ENCODE data around the gene TSHZ2. TPM values are rescaled to one million over a fixed set of nuclear protein-coding genes. Genes with fewer than 3 reads are reported as not detected.

TSHZ2 gene
- total and polyA plus RNA-seq, 2 donors, result 6.5 to 35.0 TPM

DNA sequence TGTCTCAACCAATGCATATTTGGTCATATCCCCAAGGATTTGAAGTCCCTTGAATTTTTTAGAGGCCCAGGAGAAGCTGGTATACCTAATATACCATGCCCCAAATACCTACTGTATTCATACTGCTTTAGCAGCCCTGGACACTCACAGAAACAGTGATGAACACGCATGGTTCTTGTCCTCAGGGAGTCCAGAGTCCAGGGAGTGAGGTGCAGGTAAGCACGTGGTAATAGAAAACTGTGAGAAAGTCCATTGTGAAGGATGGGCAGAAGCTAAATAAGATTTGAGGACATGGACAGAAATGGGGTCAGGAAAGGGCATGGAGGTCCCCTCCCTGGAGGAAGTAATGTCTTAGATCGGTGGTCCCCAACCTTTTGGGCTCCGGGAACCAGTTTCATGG is 85.4 kb downstream of the TSHZ2 start:
- 98% methylated on average over 4 of the region's 4 CpGs for WGBS
- H3K27ac ChIP-seq (ENCODE audit: low read depth), result no peak overlapping the region
- no peaks in the 10 kb centered on the region for H3K4me1 ChIP-seq (ENCODE audit: insufficient read depth)
- no peaks in the 10 kb centered on the region for H3K36me3 ChIP-seq (ENCODE audit: insufficient read depth)
- no peak for DNase-seq (ENCODE audit: extremely low spot score)
- no peak overlapping the region for H3K4me3 ChIP-seq (ENCODE audit: low read depth, low read length)

GRCh38 chr20:53059848-53060247 is 87.7 kb downstream of the TSHZ2 start:
- H3K27ac ChIP-seq (ENCODE audit: low read depth), result no peak overlapping the region
- 74% methylated on average over 5 of the region's 5 CpGs for WGBS
- no peaks in the 10 kb centered on the region for H3K36me3 ChIP-seq (ENCODE audit: insufficient read depth)
- no peaks in the 10 kb centered on the region for H3K4me1 ChIP-seq (ENCODE audit: insufficient read depth)
- no peak for DNase-seq (ENCODE audit: extremely low spot score)
- H3K4me3 ChIP-seq (ENCODE audit: low read depth, low read length), result no peak overlapping the region

DNA sequence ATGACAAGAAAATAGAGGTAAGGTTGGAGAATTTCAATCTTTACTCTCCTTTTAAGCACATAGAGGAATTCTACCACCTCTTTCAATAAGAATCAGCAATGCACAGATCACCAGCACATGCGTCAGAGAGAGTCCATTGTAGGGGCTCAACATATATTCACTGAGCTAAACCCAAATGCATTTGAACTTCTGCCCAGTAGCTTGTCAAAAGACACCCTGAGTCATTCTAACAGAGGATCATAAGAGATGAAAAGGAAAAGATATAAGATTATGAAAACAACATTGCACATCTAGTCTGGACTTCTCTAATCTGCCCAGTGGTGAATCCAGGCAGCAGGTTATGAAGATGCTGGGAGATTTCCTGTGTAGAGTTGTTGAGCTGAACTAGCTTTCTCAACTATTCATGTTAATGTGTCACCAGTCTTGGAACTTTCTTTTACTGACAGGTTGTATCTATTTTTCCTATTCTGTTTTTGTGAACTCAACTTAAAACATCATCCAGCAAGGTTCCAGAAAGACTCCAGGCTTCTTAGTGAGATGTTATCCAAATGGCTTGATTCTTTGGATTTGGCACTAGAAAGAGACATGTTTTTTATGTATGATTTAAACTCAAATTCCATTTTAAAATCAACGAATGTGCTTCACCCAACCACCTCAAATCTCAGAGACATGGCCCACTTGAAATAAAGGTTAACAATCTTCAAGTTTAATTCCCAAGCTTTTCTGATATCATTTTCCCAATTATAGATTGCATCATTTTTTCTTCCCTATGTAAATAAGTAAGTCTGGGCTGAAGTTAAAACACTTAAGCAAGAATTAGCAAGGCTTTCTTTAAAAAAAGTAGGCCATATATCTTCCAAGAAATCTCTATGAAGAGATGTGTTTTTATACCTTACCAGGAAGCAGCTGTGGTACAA is 89.3 kb downstream of the TSHZ2 start:
- 71% methylated on average over 2 of the region's 2 CpGs for WGBS
- H3K4me3 ChIP-seq (ENCODE audit: low read depth, low read length), result no peak overlapping the region
- no peak for DNase-seq (ENCODE audit: extremely low spot score)
- H3K36me3 ChIP-seq (ENCODE audit: insufficient read depth), result no peaks in the 10 kb centered on the region
- no peak overlapping the region for H3K27ac ChIP-seq (ENCODE audit: low read depth)
- H3K4me1 ChIP-seq (ENCODE audit: insufficient read depth), result no peaks in the 10 kb centered on the region

DNA sequence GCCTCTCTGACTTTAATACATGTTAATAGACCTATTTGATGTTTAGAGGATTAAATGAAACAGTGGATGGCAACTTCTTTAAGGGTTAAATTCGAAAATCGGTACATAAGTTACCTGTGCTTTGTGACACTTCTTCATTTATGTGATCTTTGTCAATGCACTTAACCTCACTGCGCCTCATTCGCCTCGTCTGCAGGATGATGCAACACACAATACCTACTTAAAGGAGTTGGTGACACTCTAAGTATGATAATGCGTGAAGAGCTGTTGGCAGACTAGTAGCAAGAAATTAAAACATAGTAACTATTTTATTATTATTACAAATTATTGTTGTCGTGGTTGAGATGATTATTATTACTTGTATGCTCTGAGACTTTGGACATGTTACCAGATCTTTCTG is 92.8 kb downstream of the TSHZ2 start:
- Histone ChIP-seq H3K27ac (ENCODE audit: low read depth) (no peak overlapping the region), H3K4me3 (ENCODE audit: low read depth, low read length) (no peak overlapping the region), H3K36me3 (ENCODE audit: insufficient read depth) (no peaks in the 10 kb centered on the region), H3K4me1 (ENCODE audit: insufficient read depth) (no peaks in the 10 kb centered on the region)
- 93% methylated on average over 7 of the region's 7 CpGs for WGBS
- DNase-seq (ENCODE audit: extremely low spot score), result no peak

DNA sequence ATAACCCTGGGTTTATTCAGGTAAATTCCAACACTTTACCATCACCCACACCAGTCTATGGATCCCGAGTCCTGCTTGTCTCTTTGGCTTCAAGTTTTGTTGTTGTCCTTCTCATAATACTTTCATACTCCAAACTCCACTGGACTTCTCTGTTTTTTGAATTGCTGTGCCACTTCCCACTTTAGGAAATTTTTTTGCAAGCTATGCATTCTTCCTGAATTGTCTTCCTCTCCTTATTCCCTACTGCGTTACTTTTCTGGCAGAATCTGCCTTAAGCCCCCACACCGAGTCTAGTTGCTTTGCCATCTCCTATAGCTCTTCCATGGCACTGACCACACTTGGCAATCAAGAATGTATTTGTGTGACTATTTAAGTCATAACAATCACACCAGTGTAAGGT is 96.1 kb downstream of the TSHZ2 start:
- 94% methylated on average over 3 of the region's 3 CpGs for WGBS
- Histone ChIP-seq H3K4me3 (ENCODE audit: low read depth, low read length) (no peak overlapping the region), H3K4me1 (ENCODE audit: insufficient read depth) (no peaks in the 10 kb centered on the region), H3K36me3 (ENCODE audit: insufficient read depth) (no peaks in the 10 kb centered on the region), H3K27ac (ENCODE audit: low read depth) (no peak overlapping the region)
- no peak for DNase-seq (ENCODE audit: extremely low spot score)

DNA sequence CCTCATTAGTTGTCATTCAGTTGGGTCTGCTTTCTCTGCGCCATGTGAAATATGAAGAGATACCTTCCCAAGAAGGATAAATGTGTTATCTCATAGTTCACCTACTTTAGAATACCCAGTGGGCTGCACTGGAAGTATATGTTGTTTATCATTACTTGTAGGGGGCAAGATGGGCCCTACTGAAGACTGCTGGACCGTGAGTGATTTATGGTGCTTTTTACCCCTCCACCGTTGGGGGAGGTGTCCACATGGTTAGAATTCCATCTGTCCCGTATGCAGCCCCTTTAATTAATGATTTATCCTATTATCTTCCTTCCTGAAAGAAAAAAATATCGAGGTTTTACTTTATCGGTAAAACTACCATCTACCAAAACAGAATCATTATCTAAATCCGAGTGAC is 97.0 kb downstream of the TSHZ2 start:
- H3K36me3 ChIP-seq (ENCODE audit: insufficient read depth), result no peaks in the 10 kb centered on the region
- WGBS, result 76% methylated on average over 7 of the region's 7 CpGs
- no peaks in the 10 kb centered on the region for H3K4me1 ChIP-seq (ENCODE audit: insufficient read depth)
- no peak overlapping the region for H3K4me3 ChIP-seq (ENCODE audit: low read depth, low read length)
- no peak overlapping the region for H3K27ac ChIP-seq (ENCODE audit: low read depth)
- no peak for DNase-seq (ENCODE audit: extremely low spot score)

DNA sequence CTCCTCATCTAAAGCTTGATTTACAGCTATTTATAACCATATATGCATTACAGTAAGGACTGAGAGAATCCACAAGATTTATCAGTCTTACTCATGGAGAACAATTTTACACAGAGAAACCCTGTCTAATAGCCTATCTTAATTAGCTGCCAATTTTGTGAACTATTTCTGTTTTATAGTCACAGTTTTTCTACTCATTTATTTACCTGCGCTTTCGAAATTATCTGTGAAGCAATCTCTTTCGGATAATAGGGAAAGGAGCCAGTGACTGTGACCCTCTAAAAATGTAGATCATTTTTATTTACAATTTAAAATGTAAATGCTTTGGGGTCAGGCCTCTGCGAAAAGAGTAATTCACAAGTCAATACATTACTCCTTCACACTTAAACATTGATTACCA is 98.1 kb downstream of the TSHZ2 start:
- H3K4me3 ChIP-seq (ENCODE audit: low read depth, low read length), result no peak overlapping the region
- H3K27ac ChIP-seq (ENCODE audit: low read depth), result no peak overlapping the region
- H3K4me1 ChIP-seq (ENCODE audit: insufficient read depth), result no peaks in the 10 kb centered on the region
- 76% methylated on average over 4 of the region's 4 CpGs for WGBS
- H3K36me3 ChIP-seq (ENCODE audit: insufficient read depth), result no peaks in the 10 kb centered on the region
- no peak for DNase-seq (ENCODE audit: extremely low spot score)

DNA sequence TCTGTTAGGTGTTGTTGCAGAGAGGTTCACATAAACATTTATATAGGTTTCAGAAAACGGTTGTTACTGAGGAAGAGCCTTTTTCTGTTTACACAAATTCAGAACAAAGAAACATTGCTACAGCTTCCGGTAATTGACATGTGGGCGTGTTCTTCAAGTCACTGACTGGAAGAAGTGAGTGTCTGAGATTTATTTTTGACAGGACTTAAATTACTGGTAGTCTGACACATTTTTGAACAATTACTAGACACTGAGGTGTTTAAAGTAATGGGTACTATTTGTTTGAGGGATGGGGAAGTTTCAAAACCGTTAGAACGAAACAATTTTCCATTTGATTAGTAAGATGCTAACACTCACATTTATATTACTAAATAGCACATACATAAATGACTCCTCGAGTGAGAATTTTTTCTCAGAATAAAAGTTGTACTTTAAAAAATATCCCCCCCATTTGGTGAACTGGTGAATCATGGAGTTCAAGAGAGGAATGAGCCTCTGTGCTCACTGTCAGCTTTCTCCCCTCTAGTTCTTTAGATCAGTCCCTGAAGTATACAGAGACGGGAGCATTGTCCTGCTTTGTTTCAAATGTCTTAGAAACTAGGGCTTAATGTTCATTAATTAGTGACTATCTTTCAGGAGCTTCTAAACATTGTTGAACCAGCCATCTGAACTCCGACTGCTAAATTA is 98.7 kb downstream of the TSHZ2 start:
- 60% methylated on average over 8 of the region's 8 CpGs for WGBS
- H3K36me3 ChIP-seq (ENCODE audit: insufficient read depth), result no peaks in the 10 kb centered on the region
- no peak for DNase-seq (ENCODE audit: extremely low spot score)
- H3K4me3 ChIP-seq (ENCODE audit: low read depth, low read length), result no peak overlapping the region
- H3K27ac ChIP-seq (ENCODE audit: low read depth), result no peak overlapping the region
- no peaks in the 10 kb centered on the region for H3K4me1 ChIP-seq (ENCODE audit: insufficient read depth)

DNA sequence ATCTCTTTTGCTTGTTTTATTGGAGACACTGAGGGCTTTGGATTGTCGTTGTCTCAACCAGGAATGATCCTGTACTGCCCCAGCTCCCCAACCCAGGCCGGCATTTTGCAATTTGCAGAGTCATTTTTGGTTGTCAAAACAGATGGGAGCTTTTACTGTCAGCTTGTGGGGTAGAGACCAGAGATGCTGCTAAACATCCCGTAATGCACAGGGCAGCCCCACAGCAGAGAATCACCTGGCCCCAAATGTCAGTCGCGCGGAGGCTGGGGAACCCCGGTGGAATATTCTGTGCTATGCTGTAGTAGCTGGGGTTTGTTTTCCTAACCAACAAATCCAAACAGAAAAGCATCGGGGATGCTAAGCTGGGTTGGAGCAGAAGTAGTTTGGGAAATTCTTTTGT is 99.7 kb downstream of the TSHZ2 start:
- no peak overlapping the region for H3K4me3 ChIP-seq (ENCODE audit: low read depth, low read length)
- H3K27ac ChIP-seq (ENCODE audit: low read depth), result no peak overlapping the region
- H3K36me3 ChIP-seq (ENCODE audit: insufficient read depth), result no peaks in the 10 kb centered on the region
- no peak for DNase-seq (ENCODE audit: extremely low spot score)
- 68% methylated on average over 8 of the region's 8 CpGs for WGBS
- H3K4me1 ChIP-seq (ENCODE audit: insufficient read depth), result no peaks in the 10 kb centered on the region

DNA sequence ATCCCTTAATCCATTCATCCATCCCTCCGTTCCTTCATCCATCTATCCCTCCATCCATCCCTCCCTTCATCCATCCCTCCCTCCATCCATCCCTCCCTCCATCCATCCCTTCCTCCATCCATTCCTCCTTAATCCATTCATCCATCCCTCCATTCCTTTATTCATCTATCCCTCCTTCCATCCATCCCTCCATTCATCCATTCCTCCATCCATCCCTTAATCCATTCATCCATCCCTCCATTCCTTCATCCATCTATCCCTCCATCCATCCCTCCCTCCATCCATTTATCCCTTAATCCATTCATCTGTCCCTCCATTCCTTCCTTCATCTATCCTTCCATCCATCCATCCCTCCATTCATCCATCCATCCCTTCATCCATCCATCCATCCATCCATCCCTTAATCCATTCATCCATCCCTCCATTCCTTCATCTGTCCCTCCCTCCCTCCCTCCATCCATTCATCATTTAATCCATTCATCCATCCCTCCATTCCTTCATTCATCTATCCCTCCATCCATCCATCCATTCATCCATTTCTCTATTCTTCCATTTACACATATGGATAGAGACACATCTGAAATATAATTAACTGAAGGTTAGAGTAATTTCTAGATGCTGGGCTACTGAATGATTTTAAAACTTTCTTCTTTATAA is 100.9 kb downstream of the TSHZ2 start:
- no peaks in the 10 kb centered on the region for H3K4me1 ChIP-seq (ENCODE audit: insufficient read depth)
- H3K27ac ChIP-seq (ENCODE audit: low read depth), result no peak overlapping the region
- DNase-seq (ENCODE audit: extremely low spot score), result no peak
- no peaks in the 10 kb centered on the region for H3K36me3 ChIP-seq (ENCODE audit: insufficient read depth)
- WGBS, result 87% methylated on average over 1 of the region's 1 CpG
- H3K4me3 ChIP-seq (ENCODE audit: low read depth, low read length), result no peak overlapping the region

- Histone ChIP-seq H3K4me1 (ENCODE audit: insufficient read depth) (no peaks in the 10 kb centered on the region), H3K27ac (ENCODE audit: low read depth) (no peak overlapping the region), H3K36me3 (ENCODE audit: insufficient read depth) (no peaks in the 10 kb centered on the region), H3K4me3 (ENCODE audit: low read depth, low read length) (no peak overlapping the region)
- DNase-seq (ENCODE audit: extremely low spot score), result no peak
- 90% methylated on average over 4 of the region's 4 CpGs for WGBS
Observed at GRCh38 chr20:53073636-53074415, 101.7 kb downstream of the TSHZ2 start.

DNA sequence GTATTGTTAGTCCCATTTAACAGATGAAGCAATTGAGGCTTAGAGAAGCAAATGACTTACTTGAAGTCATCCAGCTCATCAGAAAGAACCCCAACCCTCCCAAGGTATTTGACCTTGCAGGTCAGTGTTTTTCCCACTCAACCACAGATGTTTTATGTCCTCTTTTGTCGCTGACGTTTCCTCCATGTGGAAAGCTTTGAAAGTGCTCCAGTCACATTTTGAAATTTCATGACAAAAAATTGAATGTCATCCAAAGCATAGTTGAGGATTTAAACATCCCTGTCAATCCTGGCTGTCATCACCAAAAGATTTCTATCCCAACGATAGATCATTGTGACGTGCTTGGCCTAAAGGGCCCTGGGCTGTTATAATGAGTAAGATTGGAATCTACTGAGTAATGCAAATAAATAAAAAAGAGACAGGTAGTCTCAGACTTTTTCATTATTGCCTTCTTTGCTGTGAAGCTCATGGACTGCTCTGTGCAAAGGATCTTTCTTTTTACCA is 102.7 kb downstream of the TSHZ2 start:
- H3K4me1 ChIP-seq (ENCODE audit: insufficient read depth), result no peaks in the 10 kb centered on the region
- DNase-seq (ENCODE audit: extremely low spot score), result no peak
- H3K36me3 ChIP-seq (ENCODE audit: insufficient read depth), result no peaks in the 10 kb centered on the region
- WGBS, result 60% methylated on average over 4 of the region's 4 CpGs
- H3K4me3 ChIP-seq (ENCODE audit: low read depth, low read length), result no peak overlapping the region
- no peak overlapping the region for H3K27ac ChIP-seq (ENCODE audit: low read depth)

DNA sequence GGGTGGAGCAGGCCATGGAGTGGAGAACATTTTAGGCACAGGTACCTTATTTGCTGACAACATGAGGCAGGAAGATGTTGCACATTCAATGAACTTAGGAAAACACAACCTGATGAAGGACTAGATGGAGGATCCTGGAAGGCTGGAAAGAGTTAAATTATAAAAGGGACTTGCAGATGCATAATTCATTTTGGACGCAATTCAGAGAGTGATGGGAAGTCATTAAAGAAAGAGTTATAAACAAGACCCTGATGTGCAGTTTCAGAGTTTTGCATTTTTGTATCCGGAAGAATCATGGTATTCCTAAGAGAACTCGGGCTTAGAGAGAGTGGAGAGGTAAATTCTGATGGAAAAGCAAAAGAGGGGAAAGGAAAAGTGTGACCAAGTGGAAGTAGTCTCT is 104.5 kb downstream of the TSHZ2 start:
- DNase-seq (ENCODE audit: extremely low spot score), result no peak
- 47% methylated on average over 3 of the region's 3 CpGs for WGBS
- Histone ChIP-seq H3K4me3 (ENCODE audit: low read depth, low read length) (no peak overlapping the region), H3K36me3 (ENCODE audit: insufficient read depth) (no peaks in the 10 kb centered on the region), H3K27ac (ENCODE audit: low read depth) (no peak overlapping the region), H3K4me1 (ENCODE audit: insufficient read depth) (no peaks in the 10 kb centered on the region)
